Ureter (tissue), 1 donor: Measurements from ENCODE around the gene CHAT. TPM values are rescaled to one million over a fixed set of nuclear protein-coding genes. Genes with fewer than 3 reads are reported as not detected.

Source experiments
- DNase-seq: peaks from one replicate; pipeline ENCODE4 v3.0.0-alpha.2; 2020; ENCODE audit warnings: low spot score
- total RNA-seq: library from RNA; stranded (reverse); gene quantifications from one replicate; pipeline ENCODE4 v1.2.4, GENCODE V29; 2023
- donor health status: DM: yes; HTN: yes; CAD: no.

The CHAT gene
- total RNA-seq, 1 donor from 2014 or later, result not detected

DNA sequence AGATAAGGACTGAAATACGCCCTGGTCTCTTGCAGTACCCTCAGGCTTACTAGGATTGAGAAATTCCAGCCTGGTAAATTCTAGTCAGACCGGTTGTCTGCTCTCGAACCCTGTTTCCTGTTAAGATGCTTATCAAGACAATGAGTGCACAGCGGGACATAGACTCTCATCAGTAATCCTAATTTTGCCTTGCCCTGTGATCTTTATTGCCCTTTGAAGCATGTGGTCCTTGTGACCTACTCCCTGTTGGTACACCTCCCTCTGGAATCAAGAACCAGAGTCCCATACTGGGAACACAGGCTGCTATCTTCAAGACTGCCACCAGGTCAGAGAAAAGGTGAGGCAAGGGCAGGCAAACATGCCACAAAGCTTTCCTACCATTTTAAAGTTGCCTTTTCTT lies 72.8 kb downstream of the CHAT start:
- DNase-seq, result no peak

DNA sequence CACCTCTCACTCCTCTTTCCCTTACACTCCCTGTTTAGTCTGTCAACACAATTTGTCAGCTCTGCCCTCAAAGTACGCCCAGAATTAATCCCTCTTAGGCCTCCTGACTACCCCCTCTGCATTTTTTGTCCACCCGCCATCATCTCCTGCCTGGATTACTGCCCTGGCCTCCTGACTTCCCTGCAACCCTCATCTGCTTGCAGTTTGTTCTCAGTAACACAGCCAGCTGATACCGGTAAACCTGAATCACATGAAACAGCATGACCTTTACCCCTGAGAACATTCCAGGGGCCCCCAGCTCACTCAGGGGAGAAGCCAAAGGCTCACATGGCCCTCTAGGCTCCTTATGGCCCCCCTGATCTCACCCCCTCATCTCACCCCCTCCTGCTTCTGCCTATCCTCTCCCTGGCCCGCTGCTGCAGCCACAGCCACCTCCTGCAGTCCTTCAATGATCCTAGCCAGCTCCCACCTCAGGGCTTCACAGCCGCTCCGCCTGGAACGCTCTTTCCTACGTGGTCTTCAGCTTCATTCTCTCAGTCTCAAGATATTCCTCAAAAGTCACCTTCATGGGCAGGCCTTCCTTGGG lies 74.5 kb downstream of the CHAT start:
- DNase-seq, result no peak

DNA sequence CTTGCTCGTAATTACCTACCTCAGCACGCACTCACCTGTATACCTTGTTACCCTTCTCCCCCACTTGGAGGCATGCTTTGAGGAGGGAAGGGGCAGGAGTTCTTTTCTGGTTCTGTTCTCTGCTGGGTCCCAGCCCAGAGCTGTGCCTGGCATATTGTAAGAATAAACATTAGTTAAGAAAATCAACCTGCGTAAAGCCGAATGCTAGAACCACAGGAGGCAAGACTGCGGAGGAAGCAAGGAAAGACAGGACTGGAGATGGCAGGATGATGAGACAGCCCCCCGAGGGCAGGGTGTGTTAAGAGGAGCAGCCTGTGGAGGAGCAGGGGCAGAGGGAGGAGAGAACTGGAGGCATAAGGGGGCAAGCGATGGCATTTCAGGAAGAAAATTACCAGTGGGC lies 75.1 kb downstream of the CHAT start:
- DNase-seq, result no peak

DNA sequence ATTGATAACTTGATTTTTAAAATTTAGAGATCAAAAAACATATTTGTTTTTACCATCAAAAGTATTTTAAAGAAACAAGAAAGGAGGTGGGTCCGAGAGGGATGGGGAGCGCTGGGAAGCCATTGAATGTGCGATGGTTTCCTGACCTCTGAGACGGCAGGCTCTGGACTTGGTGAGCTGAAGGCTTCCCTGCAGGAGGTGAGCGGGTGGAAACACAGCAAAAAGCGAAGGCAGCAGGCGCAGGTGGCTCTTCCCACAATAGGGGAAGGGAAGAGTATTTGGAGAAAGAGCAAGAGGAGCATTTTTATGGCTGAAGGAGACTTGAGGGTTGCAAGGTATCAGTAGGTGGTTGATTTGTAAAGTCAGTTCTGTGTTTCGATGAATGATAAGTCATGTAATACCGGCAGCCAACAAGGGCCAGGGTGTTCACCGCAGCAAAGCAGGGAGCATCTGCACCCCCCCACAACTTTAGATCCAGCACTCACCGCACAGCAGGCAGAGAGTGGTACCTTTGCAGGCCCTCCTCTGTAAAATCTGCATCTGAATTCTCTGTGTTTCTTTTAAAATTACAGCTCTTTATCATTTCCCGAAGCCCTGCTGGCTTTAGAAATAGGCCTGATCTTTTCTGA lies 76.2 kb downstream of the CHAT start:
- DNase-seq, result no peak

DNA sequence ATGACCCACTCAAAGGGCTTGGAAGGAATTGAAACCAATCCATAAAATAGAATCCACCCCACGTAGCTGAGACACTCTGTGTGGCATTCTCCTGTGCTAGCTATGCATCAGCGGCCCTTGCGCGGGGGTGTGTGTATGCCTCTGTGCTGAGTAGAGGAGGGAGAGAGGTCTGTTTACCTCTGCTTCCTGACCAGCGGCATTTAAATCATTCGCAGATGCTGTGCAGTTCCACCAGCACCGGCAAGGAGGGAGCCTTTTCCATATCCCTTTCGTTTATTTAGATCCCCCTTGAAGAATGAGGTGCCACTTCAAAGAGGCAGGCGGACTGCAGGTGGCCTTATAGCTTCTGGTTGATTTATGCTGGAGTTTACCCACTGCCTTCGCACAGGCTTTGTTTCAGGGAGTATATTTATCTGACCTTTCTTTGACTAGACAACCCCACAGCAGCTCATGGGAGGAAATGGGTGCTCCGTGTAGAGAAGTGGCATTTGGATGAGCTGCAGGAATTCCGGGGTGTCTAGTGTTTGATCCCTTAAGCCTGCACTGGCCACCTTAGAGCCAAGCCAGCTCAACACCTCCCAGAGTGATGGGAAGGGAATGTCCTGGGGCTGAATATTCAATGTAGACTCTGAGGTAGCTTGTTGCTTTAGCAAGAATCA lies 77.0 kb downstream of the CHAT start:
- DNase-seq, result no peak

DNA sequence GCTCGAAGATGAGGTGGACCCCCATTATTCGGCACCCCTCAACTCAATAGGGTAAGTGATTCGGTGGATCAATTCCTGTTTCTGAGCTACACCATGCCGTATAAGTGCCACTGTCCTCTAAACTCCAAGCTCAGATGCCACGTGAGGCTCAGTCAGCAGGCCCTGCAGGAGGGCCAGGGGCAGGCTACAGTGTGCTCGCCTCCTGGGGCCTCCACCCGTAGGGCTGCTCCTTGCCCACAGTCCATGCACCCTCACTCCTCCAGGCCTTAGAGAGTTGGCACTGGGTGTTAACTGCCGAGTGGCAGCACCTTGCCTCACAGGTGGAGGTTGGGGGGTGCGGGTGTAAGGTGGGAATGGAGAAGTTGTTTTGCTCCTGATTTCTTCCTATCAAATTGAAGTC lies 77.8 kb downstream of the CHAT start:
- DNase-seq, result no peak

DNA sequence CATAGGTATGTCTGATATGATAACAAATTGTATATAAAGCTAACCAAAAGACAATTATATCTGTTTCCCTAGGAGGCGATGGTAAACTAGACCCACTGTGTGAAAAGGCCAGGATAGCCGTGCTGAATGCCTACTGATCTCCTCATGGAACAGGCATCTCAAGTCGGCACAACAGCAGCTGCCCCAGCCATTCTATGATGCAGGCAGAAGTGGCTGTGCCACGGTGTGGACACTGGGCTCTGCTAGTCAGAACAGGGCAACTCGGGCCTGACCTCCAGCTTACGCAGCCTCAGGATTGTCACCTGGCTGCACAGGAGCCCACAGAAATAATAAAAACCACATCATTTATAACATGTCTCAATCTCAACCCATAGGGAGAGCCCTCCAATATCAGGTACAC lies 80.6 kb downstream of the CHAT start:
- DNase-seq, result no peak

DNA sequence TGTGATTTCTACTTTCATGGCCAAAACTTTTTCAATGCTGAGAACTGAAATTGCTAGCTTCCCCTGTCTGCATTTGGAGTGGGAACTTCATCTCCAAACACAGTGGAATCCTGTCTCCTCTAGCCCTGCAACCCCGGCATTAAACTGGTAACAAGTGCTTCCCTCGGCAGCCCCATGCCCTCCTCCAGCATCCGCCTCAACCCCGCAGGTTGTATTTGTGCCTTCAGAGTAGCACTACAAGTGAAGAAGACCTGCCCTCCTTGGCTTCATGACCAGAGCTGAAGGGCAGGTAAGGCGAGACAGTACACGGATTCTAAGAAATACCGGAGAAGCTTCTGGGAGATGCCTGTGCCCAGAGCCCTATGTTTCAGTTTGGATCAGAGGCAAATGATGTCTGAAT lies 82.5 kb downstream of the CHAT start:
- DNase-seq, result no peak

DNA sequence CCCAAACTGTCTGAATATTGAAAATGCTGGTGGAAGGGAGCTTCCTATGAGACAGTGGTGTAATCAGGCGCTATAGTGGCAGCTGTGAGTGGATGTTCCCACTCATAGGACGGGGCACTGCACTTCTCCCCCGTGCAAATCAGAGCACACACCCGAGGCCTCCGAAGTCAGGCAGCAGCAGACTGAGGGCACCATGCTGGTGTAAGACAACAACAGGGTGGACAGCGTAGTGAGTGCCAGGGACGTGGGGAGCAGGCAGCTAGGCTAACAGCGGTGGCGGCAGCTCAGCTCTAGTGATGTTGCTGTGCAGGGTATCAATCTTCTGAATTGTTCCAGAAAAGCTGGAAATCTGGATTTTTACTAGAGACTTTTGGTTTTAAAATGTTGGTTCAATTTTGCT lies 84.8 kb downstream of the CHAT start:
- no peak for DNase-seq

DNA sequence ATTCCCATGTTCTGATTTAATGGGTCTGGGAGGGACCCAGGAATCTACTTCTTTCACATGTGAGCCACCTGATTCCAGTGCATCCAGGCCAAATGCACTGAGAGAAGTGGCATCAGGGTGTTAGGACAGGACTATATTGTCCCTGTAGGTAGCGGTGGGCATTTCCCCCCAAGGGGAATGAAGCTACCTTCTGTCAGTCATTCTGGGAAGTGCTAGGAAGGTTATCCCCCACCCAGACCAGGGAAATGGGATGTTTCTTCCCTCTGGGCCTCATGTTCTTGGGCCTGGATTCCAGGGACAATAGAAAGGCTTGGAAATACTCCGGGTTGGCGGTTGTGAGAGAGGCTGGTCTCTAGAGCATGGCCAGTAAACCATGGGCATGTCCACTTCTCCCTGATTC lies 86.4 kb downstream of the CHAT start:
- DNase-seq, result no peak

DNA sequence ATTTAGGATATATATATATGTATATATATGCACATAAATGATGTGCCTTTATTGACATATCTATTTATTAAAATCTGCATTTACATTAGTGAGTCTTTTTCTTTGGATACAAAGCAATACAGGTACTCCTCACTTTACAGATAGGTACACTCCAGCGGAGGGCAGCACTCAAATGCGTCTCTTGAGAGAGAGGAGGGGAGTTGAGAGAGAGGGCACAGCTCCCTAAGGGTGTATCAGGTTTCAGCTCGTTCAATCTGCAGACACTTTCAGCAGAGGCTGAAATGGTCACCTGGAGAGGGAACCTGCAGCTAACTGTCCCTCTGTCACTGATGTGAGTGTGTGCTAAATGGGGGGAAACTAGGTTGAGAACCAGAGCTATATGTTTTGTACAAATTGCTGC lies 87.2 kb downstream of the CHAT start:
- DNase-seq, result no peak

DNA sequence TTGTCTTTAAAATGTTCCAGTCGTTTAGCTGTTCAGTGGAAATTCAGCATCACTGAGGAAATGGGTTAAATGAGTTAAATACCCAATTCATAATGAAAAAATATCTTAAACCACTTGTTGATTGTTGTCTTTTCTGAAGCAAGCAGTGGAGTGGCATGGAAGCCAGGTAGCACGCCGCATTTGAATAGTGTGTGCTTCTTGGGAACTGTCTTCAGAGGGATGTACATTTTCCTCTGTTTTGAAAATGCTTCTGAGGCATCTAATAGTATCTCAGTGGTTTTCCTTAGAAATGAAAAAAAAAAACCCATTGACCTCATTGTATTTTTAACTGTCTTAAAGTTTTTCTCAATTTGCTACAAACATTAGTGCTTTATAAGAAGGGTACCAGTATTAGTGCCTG lies 93.7 kb downstream of the CHAT start:
- DNase-seq, result no peak

DNA sequence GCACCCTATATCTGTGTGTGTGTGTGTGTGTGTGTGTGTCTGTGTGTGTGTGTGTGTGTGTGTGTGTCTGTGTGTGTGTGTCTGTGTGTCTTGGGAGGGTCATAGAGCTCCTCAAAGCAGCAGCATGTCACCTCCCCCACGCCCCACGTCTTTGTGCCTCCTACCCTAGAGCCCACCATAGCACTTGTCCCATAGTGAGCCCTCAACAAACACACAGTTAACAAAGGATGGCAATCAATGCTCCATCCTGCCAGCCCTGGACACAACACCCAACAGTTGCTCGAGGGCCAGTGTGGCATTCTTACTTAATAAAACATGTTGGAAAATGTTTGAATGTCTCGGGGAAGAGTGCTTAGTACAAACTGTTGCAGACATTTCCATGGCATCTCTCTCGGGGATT lies 96.1 kb downstream of the CHAT start:
- no peak for DNase-seq

DNA sequence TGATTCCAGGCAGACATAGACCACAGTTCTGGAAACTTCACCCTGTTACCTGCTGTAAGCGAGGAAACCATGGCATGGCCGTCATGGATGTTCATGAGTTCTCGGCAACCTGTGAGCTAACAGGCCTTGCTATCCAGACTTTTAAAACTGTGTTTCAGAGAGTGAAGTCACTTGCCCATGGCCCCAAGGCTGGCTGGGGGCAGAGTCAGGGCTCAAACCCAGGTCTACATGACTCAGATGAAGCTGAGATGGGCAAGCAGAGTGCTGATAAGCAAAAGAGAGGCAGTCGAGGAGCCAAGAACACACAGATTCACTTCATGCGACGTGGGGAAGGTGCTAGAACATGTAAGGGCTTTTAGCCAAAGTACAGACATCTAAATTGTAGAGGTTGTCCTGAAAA lies 97.1 kb downstream of the CHAT start:
- no peak for DNase-seq

DNA sequence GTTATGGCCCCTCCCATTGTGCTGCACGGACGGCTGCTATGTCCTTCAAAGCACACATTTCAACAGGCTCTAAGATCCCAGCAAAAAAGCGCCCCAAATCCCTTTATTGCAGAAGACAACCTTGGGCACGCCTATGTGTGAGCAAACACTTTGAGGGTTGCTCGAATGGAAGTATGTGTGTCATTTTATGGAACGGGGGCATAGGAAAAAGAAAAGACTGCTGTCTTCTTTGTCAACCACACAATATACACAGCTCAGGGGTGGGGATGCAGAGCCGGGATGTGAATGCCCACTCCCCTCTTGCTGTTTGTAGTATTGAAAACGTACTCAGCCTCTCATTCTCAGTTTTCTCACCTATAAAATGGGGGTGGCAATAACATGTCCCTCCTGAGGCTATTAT lies 97.6 kb downstream of the CHAT start:
- DNase-seq, result no peak

DNA sequence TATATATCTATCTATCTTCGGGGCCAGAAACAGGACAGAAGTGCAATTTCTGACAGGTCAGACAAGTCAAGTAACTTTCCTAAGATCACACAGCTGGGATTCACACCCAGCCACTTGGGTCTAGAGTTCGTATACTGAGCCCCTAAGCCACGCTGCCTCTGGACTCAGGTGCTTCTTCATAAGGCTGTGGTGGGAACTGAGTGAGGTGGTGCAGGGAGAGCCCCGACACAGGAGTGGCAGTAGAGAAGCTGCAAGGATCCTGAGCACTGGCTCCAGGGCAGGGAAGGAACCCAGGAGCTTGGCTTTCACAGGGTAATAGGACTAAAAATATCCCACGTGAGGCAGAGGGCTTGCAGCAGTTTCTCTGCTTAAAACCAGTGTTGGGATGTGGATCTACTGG lies 99.4 kb downstream of the CHAT start:
- DNase-seq, result no peak

Other genes starting within 250 kb of the CHAT start
- gene DRGX, start 217.9 kb upstream of the CHAT start, total RNA-seq, result not detected
- 28.0 TPM for gene ERCC6, start 74.9 kb upstream of the CHAT start, total RNA-seq
- not detected for gene SLC18A3, start 3.7 kb upstream of the CHAT start, total RNA-seq
- gene C10orf53, start 65.6 kb downstream of the CHAT start, total RNA-seq, result not detected
- 6.0 TPM for gene OGDHL, start 148.3 kb downstream of the CHAT start, total RNA-seq